GM12801 (cell line): Measurements from ENCODE around the gene ANXA6.

ENCODE experiments used
- TF ChIP-seq, protein P1 (sequence below): IDR thresholded peaks from one replicate; pipeline ENCODE4 v1.5.1; 2011; ENCODE audit warnings: control low read depth; ENCODE audit not compliant: insufficient read length; ENCODE audit errors: extremely low read depth

Gene ANXA6

DNA sequence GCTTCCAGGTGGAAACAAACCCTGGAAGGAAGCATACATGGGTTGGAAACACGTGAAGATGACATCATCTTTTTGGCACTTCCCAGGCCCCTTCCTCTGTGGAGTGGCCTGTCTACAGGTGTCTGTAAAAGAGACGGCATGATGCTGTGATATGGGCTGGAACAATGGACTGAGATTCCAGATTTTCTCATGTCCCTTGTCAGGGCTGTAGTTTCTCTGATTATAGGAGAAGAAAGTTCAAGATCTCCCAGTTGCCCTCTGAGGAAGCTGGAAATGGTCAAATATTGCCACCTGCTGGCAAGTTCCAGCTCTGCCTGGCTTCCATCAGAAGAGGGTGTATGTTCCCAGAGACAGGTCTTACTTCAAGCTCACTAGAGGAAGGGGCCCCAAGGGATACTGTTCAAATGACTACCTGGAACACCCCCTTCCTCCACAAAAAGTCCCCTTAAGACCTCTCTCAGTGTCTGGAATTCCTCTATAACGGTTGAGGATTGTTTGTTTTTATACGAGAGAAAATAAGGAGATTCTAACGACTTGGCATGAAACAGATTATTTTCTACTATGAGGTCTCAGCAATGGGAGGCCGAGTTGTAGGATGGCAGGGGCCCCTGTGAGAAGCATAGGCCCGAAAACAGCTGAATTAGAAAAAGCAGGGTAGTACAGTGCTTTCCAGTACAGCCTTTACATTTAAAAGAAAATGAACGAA is 7.3 kb upstream of the ANXA6 start:
- TF ChIP-seq, protein P1, sequence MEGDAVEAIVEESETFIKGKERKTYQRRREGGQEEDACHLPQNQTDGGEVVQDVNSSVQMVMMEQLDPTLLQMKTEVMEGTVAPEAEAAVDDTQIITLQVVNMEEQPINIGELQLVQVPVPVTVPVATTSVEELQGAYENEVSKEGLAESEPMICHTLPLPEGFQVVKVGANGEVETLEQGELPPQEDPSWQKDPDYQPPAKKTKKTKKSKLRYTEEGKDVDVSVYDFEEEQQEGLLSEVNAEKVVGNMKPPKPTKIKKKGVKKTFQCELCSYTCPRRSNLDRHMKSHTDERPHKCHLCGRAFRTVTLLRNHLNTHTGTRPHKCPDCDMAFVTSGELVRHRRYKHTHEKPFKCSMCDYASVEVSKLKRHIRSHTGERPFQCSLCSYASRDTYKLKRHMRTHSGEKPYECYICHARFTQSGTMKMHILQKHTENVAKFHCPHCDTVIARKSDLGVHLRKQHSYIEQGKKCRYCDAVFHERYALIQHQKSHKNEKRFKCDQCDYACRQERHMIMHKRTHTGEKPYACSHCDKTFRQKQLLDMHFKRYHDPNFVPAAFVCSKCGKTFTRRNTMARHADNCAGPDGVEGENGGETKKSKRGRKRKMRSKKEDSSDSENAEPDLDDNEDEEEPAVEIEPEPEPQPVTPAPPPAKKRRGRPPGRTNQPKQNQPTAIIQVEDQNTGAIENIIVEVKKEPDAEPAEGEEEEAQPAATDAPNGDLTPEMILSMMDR = peak; percentile 72

- TF ChIP-seq, protein P1 = no peak
Observed at GRCh38 chr5:151162776-151163175, 5.2 kb upstream of the ANXA6 start.

DNA sequence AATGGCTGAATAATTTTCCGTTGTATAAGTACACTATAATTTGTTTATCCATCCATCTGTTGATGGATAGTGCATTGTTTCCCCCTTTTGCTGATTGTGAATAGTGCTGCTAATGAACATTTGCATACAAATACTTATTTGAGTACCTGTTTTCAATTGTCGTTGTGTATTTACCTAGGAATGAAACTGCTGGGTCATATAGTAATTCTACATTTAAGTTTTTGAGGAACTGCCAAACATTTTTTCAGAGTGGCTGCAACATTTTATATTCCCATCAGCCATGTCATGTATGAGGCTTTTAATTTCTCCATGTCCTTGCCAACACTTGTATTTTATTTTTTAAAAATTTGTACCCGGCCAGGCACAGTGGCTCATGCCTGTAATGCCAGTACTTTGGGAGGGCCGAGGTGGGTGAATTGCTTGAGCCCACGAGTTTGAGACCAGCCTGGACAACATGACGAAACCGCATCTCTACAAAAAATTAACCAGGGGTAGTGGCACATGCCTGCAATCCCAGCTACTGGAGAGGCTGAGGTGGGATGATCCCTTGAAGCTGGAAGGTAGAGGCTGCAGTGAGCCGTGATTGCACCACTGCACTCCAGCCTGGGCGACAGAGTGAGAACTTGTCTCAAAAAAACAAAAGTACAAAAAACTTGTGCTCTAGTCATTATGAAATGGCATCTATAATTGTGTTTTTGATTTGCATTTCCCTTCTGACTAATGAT is 2.2 kb upstream of the ANXA6 start:
- TF ChIP-seq, protein P1 = no peak

- TF ChIP-seq, protein P1 = no peak
Observed at GRCh38 chr5:151158287-151158661, 695 bp upstream of the ANXA6 start.

- TF ChIP-seq, protein P1 = no peak
Observed at GRCh38 chr5:151156507-151157420, 815 bp downstream of the ANXA6 start.

DNA sequence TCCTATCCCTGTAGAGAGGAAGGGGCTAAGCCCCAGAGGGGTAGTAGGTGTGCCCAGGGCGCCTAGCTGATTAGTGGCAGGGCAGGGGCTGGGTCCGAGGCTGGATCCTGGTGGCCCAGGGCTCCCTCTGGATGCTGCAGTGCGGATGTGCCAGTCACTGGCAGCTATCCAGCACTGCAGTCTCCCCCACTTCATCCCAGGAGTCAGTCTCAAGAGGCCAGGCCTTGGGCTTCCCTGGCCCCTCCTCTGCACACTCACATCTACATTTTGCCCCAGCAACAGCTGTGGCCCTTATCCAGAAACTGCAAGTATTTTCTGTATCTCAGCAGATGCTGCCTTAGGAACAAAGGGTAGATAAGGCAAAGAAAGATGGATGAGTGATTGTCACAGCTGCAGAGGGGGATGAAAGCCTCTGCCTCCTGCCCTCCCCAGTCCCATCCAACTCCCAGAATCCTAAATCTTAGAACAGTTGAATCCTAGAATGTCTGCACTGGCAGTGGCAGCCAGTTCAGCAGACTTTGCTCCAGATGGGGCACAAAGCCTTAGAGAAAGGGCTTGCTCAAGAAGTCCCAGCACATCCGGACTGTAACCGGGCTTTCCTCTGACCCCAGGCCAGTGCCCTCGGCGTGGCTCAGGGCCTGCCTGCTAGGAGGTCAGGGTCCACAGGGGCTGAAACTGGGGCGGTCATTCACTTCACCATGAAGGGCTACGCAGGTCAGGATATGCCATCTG is 1.6 kb downstream of the ANXA6 start:
- TF ChIP-seq, protein P1 = no peak
